SK-N-SH (cell line): ENCODE results near the gene PRIM1.

Source experiments
- CTCF ChIP-seq: fragments of 200-600 bp; sonication (generic); IDR thresholded peaks from 2 replicates; pipeline ENCODE4 v1.6.1; 2017; ENCODE audit warnings: antibody characterized with exemption, mild to moderate bottlenecking, moderate library complexity
- FOXM1 ChIP-seq: IDR thresholded peaks from 2 replicates; pipeline ENCODE4 v1.4.0; 2012; ENCODE audit warnings: low read depth, mild to moderate bottlenecking
- JUND ChIP-seq: IDR thresholded peaks from 2 replicates; pipeline ENCODE4 v1.4.0; 2012
- POLR2AphosphoS5 ChIP-seq: IDR thresholded peaks from 2 replicates; pipeline ENCODE4 v1.6.1; 2012; ENCODE audit warnings: low read depth, low read length
- USF2 ChIP-seq: fragments of 150-350 bp; IDR thresholded peaks from 2 replicates; pipeline ENCODE4 v1.6.1; 2017; ENCODE audit warnings: antibody characterized with exemption, low read length, low read depth, borderline replicate concordance
- YY1 ChIP-seq: IDR thresholded peaks from 2 replicates; pipeline ENCODE4 v1.4.0; 2012; ENCODE audit warnings: low read depth, mild to moderate bottlenecking
- TF ChIP-seq, protein P1 (sequence below): fragments of 150-350 bp; IDR thresholded peaks from 2 replicates; pipeline ENCODE4 v1.6.1; 2016; ENCODE audit warnings: mild to moderate bottlenecking, low read depth, low read length

- no peak for TF ChIP-seq CTCF
- no peak for TF ChIP-seq FOXM1
- TF ChIP-seq, protein P1, sequence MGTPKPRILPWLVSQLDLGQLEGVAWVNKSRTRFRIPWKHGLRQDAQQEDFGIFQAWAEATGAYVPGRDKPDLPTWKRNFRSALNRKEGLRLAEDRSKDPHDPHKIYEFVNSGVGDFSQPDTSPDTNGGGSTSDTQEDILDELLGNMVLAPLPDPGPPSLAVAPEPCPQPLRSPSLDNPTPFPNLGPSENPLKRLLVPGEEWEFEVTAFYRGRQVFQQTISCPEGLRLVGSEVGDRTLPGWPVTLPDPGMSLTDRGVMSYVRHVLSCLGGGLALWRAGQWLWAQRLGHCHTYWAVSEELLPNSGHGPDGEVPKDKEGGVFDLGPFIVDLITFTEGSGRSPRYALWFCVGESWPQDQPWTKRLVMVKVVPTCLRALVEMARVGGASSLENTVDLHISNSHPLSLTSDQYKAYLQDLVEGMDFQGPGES, result no peak
- no peak for TF ChIP-seq JUND
- TF ChIP-seq POLR2AphosphoS5, result no peak
- TF ChIP-seq YY1, result no peak
- TF ChIP-seq USF2, result no peak
Measured at GRCh38 chr12:56792678-56793077, 40.6 kb upstream of the PRIM1 start.
